ENCODE data around the gene DDX20. TPM values are rescaled to one million over a fixed set of nuclear protein-coding genes. Genes with fewer than 3 reads are reported as not detected.

DDX20 gene
- total RNA-seq, 1 donor from 2014 or later: 24.7 TPM

- Histone ChIP-seq H3K27me3 (ENCODE audit: control insufficient read depth, insufficient read depth, low read length) (peaks cover 2% of the 10 kb centered on the region), H3K4me3 (ENCODE audit: low read depth, low read length) (no peak overlapping the region), H3K36me3 (ENCODE audit: control insufficient read depth, insufficient read depth, low read length) (no peaks in the 10 kb centered on the region)
- TF ChIP-seq, protein P1, sequence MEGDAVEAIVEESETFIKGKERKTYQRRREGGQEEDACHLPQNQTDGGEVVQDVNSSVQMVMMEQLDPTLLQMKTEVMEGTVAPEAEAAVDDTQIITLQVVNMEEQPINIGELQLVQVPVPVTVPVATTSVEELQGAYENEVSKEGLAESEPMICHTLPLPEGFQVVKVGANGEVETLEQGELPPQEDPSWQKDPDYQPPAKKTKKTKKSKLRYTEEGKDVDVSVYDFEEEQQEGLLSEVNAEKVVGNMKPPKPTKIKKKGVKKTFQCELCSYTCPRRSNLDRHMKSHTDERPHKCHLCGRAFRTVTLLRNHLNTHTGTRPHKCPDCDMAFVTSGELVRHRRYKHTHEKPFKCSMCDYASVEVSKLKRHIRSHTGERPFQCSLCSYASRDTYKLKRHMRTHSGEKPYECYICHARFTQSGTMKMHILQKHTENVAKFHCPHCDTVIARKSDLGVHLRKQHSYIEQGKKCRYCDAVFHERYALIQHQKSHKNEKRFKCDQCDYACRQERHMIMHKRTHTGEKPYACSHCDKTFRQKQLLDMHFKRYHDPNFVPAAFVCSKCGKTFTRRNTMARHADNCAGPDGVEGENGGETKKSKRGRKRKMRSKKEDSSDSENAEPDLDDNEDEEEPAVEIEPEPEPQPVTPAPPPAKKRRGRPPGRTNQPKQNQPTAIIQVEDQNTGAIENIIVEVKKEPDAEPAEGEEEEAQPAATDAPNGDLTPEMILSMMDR (IDR thresholded peaks at IDR 0.05; ENCODE audit: insufficient read depth, low read length, poor library complexity, severe bottlenecking): no peak
- DNase-seq (ENCODE audit: low read depth): no peak
These were observed 21.7 kb upstream of the DDX20 start for GRCh38 chr1:111733992-111734341.

- no peak overlapping the region for H3K4me3 ChIP-seq (ENCODE audit: low read depth, low read length)
- peaks cover 2% of the 10 kb centered on the region for H3K27me3 ChIP-seq (ENCODE audit: control insufficient read depth, insufficient read depth, low read length)
- TF ChIP-seq, protein P1 (IDR thresholded peaks at IDR 0.05; ENCODE audit: insufficient read depth, low read length, poor library complexity, severe bottlenecking): no peak
- DNase-seq (ENCODE audit: low read depth): no peak
- no peaks in the 10 kb centered on the region for H3K36me3 ChIP-seq (ENCODE audit: control insufficient read depth, insufficient read depth, low read length)
These were observed 21.3 kb upstream of the DDX20 start for GRCh38 chr1:111734426-111734825.

GRCh38 chr1:111734856-111735255 is 20.8 kb upstream of the DDX20 start:
- no peak for DNase-seq (ENCODE audit: low read depth)
- Histone ChIP-seq H3K4me3 (ENCODE audit: low read depth, low read length) (no peak overlapping the region), H3K27me3 (ENCODE audit: control insufficient read depth, insufficient read depth, low read length) (peaks cover 2% of the 10 kb centered on the region), H3K36me3 (ENCODE audit: control insufficient read depth, insufficient read depth, low read length) (no peaks in the 10 kb centered on the region)
- TF ChIP-seq, protein P1 (IDR thresholded peaks at IDR 0.05; ENCODE audit: insufficient read depth, low read length, poor library complexity, severe bottlenecking): no peak

DNA sequence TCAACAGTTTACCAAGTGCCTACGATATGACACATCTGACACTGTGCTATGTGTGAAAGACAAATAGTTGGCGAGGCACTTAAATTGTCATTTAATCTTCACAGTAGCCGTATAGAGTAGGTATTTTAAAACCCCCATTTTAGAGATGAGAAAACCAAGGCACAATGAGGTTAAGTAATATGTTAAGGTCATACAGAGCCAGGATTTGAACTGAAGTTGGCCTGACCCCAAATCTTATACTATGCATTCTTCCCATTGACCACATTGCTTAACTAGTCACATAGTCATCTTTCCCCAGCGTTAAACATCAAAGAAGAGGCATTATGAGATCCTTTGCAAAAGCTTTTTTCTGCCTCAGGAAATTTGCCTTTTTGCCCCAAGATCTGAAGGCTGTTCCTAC is 20.4 kb upstream of the DDX20 start:
- H3K27me3 ChIP-seq (ENCODE audit: control insufficient read depth, insufficient read depth, low read length): peaks cover 2% of the 10 kb centered on the region
- no peak overlapping the region for H3K4me3 ChIP-seq (ENCODE audit: low read depth, low read length)
- TF ChIP-seq, protein P1 (IDR thresholded peaks at IDR 0.05; ENCODE audit: insufficient read depth, low read length, poor library complexity, severe bottlenecking): no peak
- DNase-seq (ENCODE audit: low read depth): no peak
- no peaks in the 10 kb centered on the region for H3K36me3 ChIP-seq (ENCODE audit: control insufficient read depth, insufficient read depth, low read length)

GRCh38 chr1:111735858-111736544 is 19.7 kb upstream of the DDX20 start:
- peaks cover 4% of the 10 kb centered on the region for H3K27me3 ChIP-seq (ENCODE audit: control insufficient read depth, insufficient read depth, low read length)
- no peak overlapping the region for H3K4me3 ChIP-seq (ENCODE audit: low read depth, low read length)
- H3K36me3 ChIP-seq (ENCODE audit: control insufficient read depth, insufficient read depth, low read length): no peaks in the 10 kb centered on the region
- DNase-seq (ENCODE audit: low read depth): no peak
- TF ChIP-seq, protein P1 (IDR thresholded peaks at IDR 0.05; ENCODE audit: insufficient read depth, low read length, poor library complexity, severe bottlenecking): no peak

All from kidney epithelial cell (primary cell).